ENCODE measurements around the gene AGMO. TPM values are rescaled to one million over a fixed set of nuclear protein-coding genes. Genes with fewer than 3 reads are reported as not detected.
A peak's percentile ranks its signal among the peaks of the same experiment; 100 is the strongest.

AGMO gene
- total RNA-seq, 1 donor from 2014 or later, result 0.20 TPM

GRCh38 chr7:15332956-15333355, 228.9 kb downstream of the AGMO start:
- H3K4me1 ChIP-seq, result no peaks in the 10 kb centered on the region
- intact Hi-C loops (cut with DNase I), result no loop called here
- no peak overlapping the region for H3K4me3 ChIP-seq
- DNase-seq (no peak), ATAC-seq (no peak)
- no peak for TF ChIP-seq CTCF (IDR thresholded peaks at IDR 0.05)
- no peaks in the 10 kb centered on the region for H3K27me3 ChIP-seq
- H3K27ac ChIP-seq, result no peak overlapping the region
- no peaks in the 10 kb centered on the region for H3K36me3 ChIP-seq
- H3K9me3 ChIP-seq, result no peaks in the 10 kb centered on the region

- intact Hi-C loops (cut with DNase I), result no loop called here
- H3K9me3 ChIP-seq, result no peaks in the 10 kb centered on the region
- H3K27me3 ChIP-seq, result no peaks in the 10 kb centered on the region
- no peak for TF ChIP-seq CTCF (IDR thresholded peaks at IDR 0.05)
- no peak for ATAC-seq
- DNase-seq, result no peak
- H3K36me3 ChIP-seq, result no peaks in the 10 kb centered on the region
- no peak overlapping the region for H3K27ac ChIP-seq
- H3K4me1 ChIP-seq, result no peaks in the 10 kb centered on the region
- no peak overlapping the region for H3K4me3 ChIP-seq
Measured at GRCh38 chr7:15330943-15331342, 230.9 kb downstream of the AGMO start.

- Histone ChIP-seq H3K27me3 (no peaks in the 10 kb centered on the region), H3K9me3 (no peaks in the 10 kb centered on the region), H3K4me1 (no peaks in the 10 kb centered on the region), H3K27ac (no peak overlapping the region), H3K4me3 (no peak overlapping the region), H3K36me3 (no peaks in the 10 kb centered on the region)
- intact Hi-C loops (cut with DNase I), result no loop called here
- no peak for TF ChIP-seq CTCF (IDR thresholded peaks at IDR 0.05)
- DNase-seq, result no peak
- ATAC-seq, result no peak
Measured at GRCh38 chr7:15327001-15327400, 234.8 kb downstream of the AGMO start.

- intact Hi-C loops (cut with DNase I), result no loop called here
- Histone ChIP-seq H3K4me1 (no peaks in the 10 kb centered on the region), H3K27ac (no peak overlapping the region), H3K9me3 (no peaks in the 10 kb centered on the region), H3K27me3 (no peaks in the 10 kb centered on the region), H3K4me3 (no peak overlapping the region), H3K36me3 (no peaks in the 10 kb centered on the region)
- TF ChIP-seq CTCF (IDR thresholded peaks at IDR 0.05), result peak; percentile 50
- no peak for DNase-seq
- no peak for ATAC-seq
Measured at GRCh38 chr7:15326044-15326644, 235.7 kb downstream of the AGMO start.

- no peaks in the 10 kb centered on the region for H3K4me1 ChIP-seq
- H3K9me3 ChIP-seq, result no peaks in the 10 kb centered on the region
- TF ChIP-seq CTCF (IDR thresholded peaks at IDR 0.05), result no peak
- intact Hi-C loops (cut with DNase I), result no loop called here
- ATAC-seq (no peak), DNase-seq (no peak)
- no peaks in the 10 kb centered on the region for H3K27me3 ChIP-seq
- H3K27ac ChIP-seq, result no peak overlapping the region
- no peak overlapping the region for H3K4me3 ChIP-seq
- H3K36me3 ChIP-seq, result no peaks in the 10 kb centered on the region
Measured at GRCh38 chr7:15323550-15323949, 238.3 kb downstream of the AGMO start.

- intact Hi-C loops (cut with DNase I), result no loop called here
- Histone ChIP-seq H3K36me3 (no peaks in the 10 kb centered on the region), H3K27ac (no peak overlapping the region), H3K9me3 (no peaks in the 10 kb centered on the region), H3K27me3 (no peaks in the 10 kb centered on the region), H3K4me3 (no peak overlapping the region), H3K4me1 (no peaks in the 10 kb centered on the region)
- ATAC-seq (no peak), DNase-seq (no peak)
- no peak for TF ChIP-seq CTCF (IDR thresholded peaks at IDR 0.05)
Measured at GRCh38 chr7:15317215-15317614, 244.6 kb downstream of the AGMO start.
